Thoracic aorta (tissue), 2 donors: ENCODE measurements around the gene SEMA4D. TPM values are rescaled to one million over a fixed set of nuclear protein-coding genes. Genes with fewer than 3 reads are reported as not detected.

Experiments used
- ATAC-seq: fragments of 150-250 bp; one replicate; pipeline ENCODE4 v1.8.0; 2017; ENCODE audit warnings: low read depth; ENCODE audit not compliant: insufficient number of reproducible peaks, low FRiP score
- DNase-seq: peaks from one replicate; pipeline ENCODE4 v3.0.0-alpha.2; 2020; ENCODE audit warnings: low spot score
- H3K27ac ChIP-seq, 2 donors: fragments of 200-600 bp; sonication (generic); 1 replicate in 1 of 2; 2 replicates in 1 of 2; pipeline ENCODE4 v1.5.1; 2016; ENCODE audit warnings: mild to moderate bottlenecking in 2 of 2, moderate library complexity in 2 of 2
- H3K27me3 ChIP-seq: fragments of 200-600 bp; sonication (generic); replicated peaks from 2 replicates; pipeline ENCODE4 v1.6.0; 2016; ENCODE audit warnings: mild to moderate bottlenecking; ENCODE audit not compliant: insufficient read depth
- H3K36me3 ChIP-seq: fragments of 200-600 bp; sonication (generic); one replicate; pipeline ENCODE4 v1.5.1; 2016
- H3K4me1 ChIP-seq, 2 donors: fragments of 200-600 bp; sonication (generic); 1 replicate in 1 of 2; 2 replicates in 1 of 2; pipeline versions ENCODE4 v1.5.1 to v1.6.0; 2016; ENCODE audit warnings: low read depth in 2 of 2, mild to moderate bottlenecking in 1 of 2; ENCODE audit not compliant: control insufficient read depth in 1 of 2
- H3K4me3 ChIP-seq: fragments of 200-600 bp; sonication (generic); 2 replicates; pipeline ENCODE4 v1.5.1; 2016; ENCODE audit warnings: mild to moderate bottlenecking
- H3K9me3 ChIP-seq: fragments of 200-600 bp; sonication (generic); 2 replicates; pipeline ENCODE4 v1.5.1; 2016
- total RNA-seq, 2 donors: library from RNA; depleted of rRNA; stranded (reverse); fragments of >200 nt; gene quantifications; one replicate each; pipeline versions ENCODE4 v1.1.0 to v1.2.3, GENCODE V29; 2016
- TF ChIP-seq, protein P1 (sequence below): fragments of 200-600 bp; sonication (generic); IDR thresholded peaks from one replicate; pipeline ENCODE4 v1.5.1; 2019; ENCODE audit warnings: antibody characterized with exemption

SEMA4D gene
- total RNA-seq, 2 donors from 2014 or later = 16.9 to 20.2 TPM

DNA sequence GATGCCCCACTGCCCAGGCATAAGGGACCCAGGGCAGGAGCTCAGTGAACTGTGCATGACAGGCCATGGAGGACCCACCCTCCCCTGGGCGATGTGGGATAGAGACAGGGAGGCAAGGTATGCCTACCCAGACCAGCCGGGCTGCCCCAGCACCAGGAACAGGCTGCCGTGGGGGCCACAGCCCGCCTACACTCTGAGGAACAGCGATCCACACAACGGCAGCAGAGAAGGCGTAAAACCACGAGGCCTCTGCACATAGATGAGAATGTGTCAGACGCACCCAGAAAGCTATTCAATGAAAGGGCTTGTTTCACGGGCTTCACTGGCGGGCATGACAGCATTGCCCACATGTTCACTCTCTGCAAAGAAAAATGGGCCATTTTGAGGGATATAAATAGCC lies 49.5 kb downstream of the SEMA4D start:
- no peaks in the 10 kb centered on the region for H3K9me3 ChIP-seq
- no peaks in the 10 kb centered on the region for H3K4me1 ChIP-seq
- H3K36me3 ChIP-seq = no peaks in the 10 kb centered on the region
- TF ChIP-seq, protein P1, sequence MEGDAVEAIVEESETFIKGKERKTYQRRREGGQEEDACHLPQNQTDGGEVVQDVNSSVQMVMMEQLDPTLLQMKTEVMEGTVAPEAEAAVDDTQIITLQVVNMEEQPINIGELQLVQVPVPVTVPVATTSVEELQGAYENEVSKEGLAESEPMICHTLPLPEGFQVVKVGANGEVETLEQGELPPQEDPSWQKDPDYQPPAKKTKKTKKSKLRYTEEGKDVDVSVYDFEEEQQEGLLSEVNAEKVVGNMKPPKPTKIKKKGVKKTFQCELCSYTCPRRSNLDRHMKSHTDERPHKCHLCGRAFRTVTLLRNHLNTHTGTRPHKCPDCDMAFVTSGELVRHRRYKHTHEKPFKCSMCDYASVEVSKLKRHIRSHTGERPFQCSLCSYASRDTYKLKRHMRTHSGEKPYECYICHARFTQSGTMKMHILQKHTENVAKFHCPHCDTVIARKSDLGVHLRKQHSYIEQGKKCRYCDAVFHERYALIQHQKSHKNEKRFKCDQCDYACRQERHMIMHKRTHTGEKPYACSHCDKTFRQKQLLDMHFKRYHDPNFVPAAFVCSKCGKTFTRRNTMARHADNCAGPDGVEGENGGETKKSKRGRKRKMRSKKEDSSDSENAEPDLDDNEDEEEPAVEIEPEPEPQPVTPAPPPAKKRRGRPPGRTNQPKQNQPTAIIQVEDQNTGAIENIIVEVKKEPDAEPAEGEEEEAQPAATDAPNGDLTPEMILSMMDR = no peak
- H3K27me3 ChIP-seq = no peaks in the 10 kb centered on the region
- ATAC-seq (no peak), DNase-seq (no peak)
- no peak overlapping the region for H3K27ac ChIP-seq
- no peak overlapping the region for H3K4me3 ChIP-seq

DNA sequence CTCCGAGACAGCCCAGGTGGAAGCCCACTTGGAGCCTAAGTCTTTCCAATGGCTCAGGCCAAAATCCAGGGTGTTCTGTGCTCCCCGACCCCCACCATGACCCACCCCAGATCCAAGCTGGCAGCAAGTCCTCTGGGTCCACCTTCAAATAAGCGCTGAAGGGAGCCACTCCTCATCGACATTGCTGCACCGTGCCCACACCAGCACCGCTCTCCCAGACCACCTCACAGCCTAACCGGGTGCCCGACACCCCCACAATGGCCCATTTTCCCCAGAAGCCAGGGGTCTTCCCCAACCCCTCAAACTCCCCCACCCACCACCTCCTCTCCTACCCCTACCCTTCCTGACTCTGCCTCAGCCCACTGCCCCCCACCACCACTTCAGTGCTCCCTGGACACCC lies 50.5 kb downstream of the SEMA4D start:
- Histone ChIP-seq H3K4me1 (no peaks in the 10 kb centered on the region), H3K9me3 (no peaks in the 10 kb centered on the region), H3K4me3 (no peak overlapping the region), H3K36me3 (no peaks in the 10 kb centered on the region), H3K27me3 (no peaks in the 10 kb centered on the region), H3K27ac (no peak overlapping the region)
- DNase-seq = no peak
- TF ChIP-seq, protein P1 = no peak
- no peak for ATAC-seq

DNA sequence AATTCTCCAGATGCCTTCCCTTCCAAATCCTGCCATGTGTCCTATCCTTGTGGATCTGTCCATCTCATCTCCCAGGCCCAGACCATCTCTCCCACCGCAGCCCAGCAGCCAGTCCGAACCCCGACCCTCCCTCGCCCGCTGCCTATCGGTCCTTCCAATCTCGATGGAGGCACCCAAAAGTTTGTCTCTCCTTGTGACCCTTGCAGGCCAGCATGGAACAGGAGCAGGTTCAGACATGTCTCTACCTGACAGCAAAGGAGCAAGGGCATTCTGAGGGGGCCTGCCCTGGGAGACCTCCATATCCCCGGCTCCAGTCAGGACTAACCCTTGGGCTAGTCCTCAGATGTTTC lies 51.0 kb downstream of the SEMA4D start:
- ATAC-seq = no peak

DNA sequence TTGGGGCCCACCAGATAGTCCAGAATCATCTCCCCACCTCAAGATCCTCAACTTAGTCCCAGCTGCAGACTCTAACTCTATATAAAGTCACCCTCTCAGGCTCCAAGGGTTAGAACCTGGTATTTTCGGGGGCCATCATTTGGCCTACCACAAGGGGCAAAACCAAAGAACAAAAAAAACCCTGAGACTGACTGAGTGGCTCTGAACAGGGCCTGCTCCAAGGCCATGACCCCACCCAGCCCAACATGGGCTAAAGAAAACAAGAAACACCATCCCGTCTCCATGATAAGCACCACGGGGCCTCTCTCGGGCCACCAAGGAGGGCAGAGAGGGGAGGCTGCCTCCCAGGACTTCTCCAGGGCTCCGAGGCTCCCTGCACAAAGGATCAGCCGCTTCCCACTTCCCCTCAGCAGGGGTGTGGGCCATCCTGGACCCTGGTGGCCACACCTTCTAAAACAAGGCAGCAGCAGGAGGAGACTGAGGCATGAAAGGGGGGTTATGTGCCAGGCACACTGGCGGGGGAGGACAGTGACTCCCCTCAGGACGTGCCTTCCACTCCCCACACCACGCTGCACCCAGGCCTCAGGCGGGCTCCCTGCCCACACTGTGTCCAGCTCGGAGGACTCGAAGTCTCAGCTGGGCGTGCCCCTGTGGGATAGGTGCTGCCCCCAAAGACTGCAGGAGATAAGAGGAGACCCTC lies 51.5 kb downstream of the SEMA4D start:
- DNase-seq = no peak
- TF ChIP-seq, protein P1 = no peak
- peaks cover 0 to 4% of the 10 kb centered on the region in 2 donors for H3K4me1 ChIP-seq
- H3K9me3 ChIP-seq = no peaks in the 10 kb centered on the region
- no peak overlapping the region for H3K27ac ChIP-seq
- no peaks in the 10 kb centered on the region for H3K36me3 ChIP-seq
- H3K4me3 ChIP-seq = no peak overlapping the region
- H3K27me3 ChIP-seq = no peaks in the 10 kb centered on the region
- ATAC-seq = no peak

More for the DNA sequence above, 51.0 kb downstream of the SEMA4D start:
- H3K27ac ChIP-seq = no peak overlapping the region
- no peaks in the 10 kb centered on the region for H3K36me3 ChIP-seq
- no peak for DNase-seq
- H3K27me3 ChIP-seq = no peaks in the 10 kb centered on the region
- H3K4me3 ChIP-seq = no peak overlapping the region
- TF ChIP-seq, protein P1 = no peak
- H3K4me1 ChIP-seq = peaks cover 0 to 4% of the 10 kb centered on the region in 2 donors
- H3K9me3 ChIP-seq = no peaks in the 10 kb centered on the region

DNA sequence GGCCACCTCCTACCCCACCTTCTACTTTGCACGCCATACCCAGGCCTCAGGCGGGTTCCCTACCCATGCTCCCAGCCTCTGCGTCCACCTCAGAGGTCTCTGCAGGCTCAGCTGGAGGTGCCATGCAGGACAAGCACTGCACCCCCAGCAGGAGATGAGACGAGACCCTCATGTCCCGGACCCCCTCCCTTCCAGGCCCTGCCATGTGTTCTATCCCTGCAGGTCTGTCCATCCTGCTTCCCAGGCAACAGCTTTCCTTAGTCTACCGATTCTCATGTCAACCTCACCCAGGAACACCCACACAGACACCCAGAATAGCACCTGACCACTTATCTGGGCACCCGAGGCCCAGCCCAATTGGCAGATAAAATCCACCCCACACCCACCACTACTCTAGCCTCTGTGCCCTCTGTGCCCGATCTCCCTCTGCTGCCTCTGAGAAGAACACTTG lies 52.1 kb downstream of the SEMA4D start:
- no peak for ATAC-seq
- TF ChIP-seq, protein P1 = no peak

More for the DNA sequence above, 52.1 kb downstream of the SEMA4D start:
- Histone ChIP-seq H3K36me3 (no peaks in the 10 kb centered on the region), H3K4me3 (no peak overlapping the region), H3K27me3 (no peaks in the 10 kb centered on the region), H3K4me1 (peaks cover 0 to 4% of the 10 kb centered on the region in 2 donors), H3K27ac (no peak overlapping the region), H3K9me3 (no peaks in the 10 kb centered on the region)
- DNase-seq = no peak
